NCI-H345 (cell line): ENCODE measurements around the gene TTYH3.

Experiments
- DNase-seq: peaks from one replicate; lab custom pipeline; 2025; lab: John Stamatoyannopoulos, UW

TTYH3 gene

DNA sequence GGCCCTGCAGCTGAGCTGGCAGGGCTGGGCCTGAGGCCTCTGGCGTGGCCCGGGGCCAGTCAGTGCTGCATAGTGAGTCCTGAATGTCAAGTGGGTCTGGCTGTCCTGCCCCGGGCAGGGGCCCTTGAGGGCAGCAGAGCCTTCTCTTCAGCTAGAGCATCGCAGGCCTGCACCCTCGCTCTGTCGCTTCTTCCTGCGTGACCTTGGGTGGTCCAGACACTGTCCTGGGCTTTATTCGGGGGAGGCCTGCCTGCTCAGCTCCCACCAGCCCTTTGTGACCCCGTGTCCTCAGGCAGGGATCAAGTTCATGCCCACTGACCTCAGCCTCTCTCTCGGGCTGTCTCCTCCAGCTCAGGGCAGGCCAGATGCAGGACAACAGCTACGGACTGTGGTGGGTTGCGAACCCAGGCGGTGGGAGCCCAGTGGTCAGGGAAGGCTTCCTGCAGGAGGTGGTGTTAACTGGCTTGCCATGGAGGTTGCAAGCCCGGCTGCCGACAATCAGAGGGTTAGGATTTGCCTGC is 3.4 kb downstream of the TTYH3 start:
- no peak for DNase-seq

GRCh38 chr7:2635810-2636701 is 4.3 kb downstream of the TTYH3 start:
- no peak for DNase-seq

DNA sequence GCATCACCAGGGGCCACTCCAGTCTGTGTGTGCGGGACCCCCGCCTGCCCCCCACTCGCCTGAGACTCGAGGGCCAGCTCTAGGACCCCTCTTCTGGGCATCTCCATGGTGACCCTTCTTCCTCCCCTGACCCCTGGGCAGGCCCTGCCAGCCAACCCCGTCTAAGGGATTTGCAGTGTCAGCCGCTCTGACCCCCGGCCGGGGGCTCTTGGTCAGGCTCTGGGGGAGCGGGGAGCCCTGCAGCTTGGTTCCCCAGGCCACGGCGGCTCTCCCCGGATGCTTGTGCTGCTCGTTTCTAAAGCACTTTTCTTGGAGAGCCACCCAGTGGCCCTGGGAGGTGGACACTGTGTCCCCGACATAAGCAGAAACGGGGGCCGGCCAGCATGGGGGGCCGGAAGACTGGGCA is 5.3 kb downstream of the TTYH3 start:
- no peak for DNase-seq

DNA sequence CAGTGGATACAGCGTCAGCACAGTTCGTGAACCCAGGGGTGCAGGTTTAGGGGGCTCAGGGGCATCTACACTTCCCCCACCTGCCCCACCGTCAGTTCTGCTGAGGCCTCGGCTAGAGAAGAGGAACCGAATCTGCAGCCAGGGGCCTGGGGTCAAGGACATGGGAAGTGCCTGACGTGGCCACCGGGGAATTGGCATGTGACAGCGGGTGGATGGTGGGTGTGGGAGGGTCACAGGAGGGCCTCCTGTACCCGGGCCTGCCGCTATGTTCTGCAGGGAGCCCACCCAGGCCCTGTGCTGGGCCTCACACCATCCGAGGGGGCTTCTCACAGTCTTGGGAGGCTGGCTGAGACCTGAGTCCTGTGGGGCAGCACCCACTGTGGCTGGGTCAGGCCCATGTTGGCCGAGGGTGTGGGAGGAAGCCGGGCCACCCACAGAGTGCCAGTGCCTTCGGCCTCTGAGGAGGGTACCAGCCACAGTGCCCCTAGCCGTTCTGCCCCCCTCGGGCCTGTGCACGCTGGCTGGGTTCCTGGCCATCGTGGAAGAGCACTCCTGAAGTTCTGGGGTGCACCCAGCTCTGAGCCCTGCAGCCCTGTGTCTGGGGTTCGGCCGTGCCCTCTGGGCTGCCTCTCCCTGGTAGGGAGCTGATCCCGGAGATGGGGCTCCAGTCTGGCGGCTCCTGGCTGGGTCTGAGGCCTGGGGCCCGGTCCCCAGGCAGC is 5.9 kb downstream of the TTYH3 start:
- DNase-seq, result no peak

DNA sequence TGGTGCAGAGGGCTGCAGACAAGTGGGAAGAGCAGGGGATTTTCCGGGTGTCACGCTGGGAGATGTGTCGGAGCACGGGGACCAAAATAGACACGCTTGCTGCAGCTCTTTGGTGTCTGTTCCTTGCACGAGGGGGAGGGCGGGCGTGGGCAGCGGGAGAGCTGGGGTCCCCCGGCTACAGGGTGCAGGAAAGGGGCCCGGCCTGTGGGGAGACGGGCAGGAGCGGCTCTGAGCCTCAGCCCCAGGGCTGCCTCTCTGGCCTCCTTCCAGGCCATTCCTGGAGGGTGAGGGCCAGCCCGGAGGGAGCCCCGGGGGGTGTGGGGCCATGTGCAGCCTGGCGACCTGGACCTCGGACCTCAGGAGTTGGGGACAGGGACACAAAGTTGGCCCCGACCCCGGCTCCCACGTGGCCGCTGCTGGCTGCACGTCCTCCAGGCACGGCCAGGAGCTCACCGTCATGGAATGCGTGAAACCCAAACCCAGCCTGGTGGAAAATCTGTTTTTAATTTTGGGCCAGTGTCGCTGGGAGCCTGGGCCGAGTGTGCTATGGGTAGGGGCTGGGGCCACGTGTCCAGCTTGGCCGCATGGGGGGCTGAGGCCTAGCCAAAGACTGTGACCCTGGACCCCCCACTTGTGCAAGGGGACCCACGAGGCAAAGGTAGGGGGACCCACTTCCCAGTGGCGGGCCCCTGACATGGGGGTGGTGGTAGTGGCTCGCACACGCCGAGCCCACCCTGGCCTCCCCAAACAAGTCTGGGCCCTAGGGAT is 6.6 kb downstream of the TTYH3 start:
- DNase-seq, result no peak

GRCh38 chr7:2639181-2639681 is 7.4 kb downstream of the TTYH3 start:
- no peak for DNase-seq

GRCh38 chr7:2639695-2640481 is 8.1 kb downstream of the TTYH3 start:
- no peak for DNase-seq

- DNase-seq, result no peak
Measured at GRCh38 chr7:2640482-2640830, 8.7 kb downstream of the TTYH3 start.

- DNase-seq, result no peak
Measured at GRCh38 chr7:2640846-2641316, 9.1 kb downstream of the TTYH3 start.

GRCh38 chr7:2641406-2642393 is 9.9 kb downstream of the TTYH3 start:
- DNase-seq, result no peak

GRCh38 chr7:2643386-2644219 is 11.8 kb downstream of the TTYH3 start:
- no peak for DNase-seq

GRCh38 chr7:2644220-2644561 is 12.4 kb downstream of the TTYH3 start:
- DNase-seq, result no peak

DNA sequence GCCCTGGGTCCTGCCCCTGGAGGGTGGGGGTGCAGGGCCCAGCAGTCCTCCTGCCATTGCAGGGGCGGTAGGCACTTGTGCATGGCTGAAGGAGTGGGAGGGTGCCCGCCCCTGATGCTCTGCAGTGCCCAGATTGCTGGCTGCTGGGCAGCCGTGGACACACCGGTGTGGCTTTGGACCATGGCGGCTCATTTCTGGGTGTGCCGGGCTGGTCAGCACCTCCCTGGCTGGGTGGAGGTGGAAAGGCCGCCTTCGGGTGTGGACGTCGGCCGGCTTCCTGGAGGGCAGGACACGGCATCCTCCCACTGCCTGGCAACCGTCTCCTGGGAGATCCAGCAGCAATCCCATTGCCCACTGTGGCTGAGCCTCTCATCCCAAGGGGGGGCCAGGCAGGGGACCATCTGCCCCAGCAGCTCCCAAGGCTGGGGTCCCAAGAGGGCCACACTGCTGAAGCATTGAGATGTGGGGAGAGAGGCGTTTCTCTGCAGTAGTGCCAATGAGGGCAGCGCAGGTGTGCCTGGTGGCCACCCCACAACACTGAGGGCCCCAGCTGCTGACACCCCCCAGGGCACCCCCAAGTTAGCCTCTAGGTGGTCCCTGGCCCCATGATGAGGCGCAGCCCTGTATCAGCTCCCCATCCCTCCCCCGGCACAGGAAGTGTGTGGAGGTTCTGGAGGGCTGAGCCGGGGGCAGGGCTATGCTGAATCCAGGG is 12.9 kb downstream of the TTYH3 start:
- DNase-seq, result no peak

DNA sequence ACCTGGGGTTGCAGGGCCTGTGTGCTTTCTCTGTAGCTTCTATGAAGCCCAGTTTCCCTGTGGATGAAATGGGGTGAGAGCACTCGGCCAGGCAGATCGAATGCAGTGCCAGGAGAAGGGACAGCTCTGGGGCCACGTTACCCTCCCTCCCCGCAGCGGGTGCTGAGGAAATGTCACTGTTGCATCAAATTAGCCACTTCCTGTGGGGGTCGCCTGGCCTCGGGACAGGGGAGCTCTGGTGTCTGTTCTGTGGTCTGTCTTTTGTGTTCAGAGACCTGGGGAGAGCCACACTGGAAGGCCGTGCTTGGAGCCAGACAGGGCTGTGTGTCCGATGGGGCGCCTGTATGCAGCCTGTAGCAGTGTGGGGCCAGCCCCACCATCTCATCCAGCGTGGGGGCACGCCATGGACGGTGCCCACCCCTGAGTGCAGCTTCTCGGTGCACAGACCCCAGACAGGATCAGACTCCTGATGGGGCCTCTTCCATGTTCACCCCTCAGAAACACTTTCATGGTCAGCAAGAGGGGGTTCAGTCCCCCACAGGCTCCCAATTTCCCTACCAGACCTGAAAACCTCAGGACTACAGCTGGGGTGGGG is 13.6 kb downstream of the TTYH3 start:
- no peak for DNase-seq

GRCh38 chr7:2646336-2646679 is 14.5 kb downstream of the TTYH3 start:
- no peak for DNase-seq

DNA sequence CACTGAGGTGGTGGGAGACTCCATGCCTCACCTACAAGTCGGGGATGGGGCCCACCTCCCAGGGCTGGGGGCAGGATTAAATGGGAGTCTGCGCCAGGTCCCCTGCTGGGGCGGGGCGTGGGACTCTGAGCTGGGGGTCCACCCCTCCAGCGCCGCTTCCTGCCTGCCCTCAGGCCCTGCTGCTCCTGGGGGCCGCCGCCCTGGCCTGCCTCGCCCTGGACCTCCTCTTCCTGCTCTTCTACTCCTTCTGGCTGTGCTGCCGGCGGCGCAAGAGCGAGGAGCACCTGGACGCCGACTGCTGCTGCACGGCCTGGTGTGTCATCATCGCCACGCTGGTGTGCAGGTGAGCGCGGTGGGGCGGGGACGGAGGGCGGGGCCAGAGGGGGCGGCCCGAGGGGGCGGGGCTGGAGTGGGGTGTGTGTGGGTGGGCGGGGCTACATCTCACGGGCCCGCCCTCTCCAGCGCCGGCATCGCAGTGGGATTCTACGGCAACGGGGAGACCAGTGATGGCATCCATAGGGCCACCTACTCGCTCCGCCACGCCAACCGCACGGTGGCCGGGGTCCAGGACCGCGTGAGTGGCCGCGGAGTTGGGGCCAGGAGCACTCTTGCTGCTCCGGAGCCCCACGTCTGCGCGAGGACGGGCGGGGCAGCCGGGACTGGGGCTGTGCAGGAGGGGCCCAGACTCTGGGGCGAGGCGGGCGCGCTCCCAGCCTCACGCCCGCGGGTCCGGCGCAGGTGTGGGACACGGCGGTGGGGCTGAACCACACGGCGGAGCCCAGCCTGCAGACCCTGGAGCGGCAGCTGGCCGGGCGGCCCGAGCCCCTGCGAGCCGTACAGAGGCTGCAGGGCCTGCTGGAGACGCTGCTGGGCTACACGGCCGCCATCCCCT is 15.1 kb downstream of the TTYH3 start:
- DNase-seq, result peak; percentile 67

GRCh38 chr7:2647594-2648172 is 15.9 kb downstream of the TTYH3 start:
- no peak for DNase-seq
